Liver (tissue), 9 donors: ENCODE results near the gene GOSR2. TPM values are rescaled to one million over a fixed set of nuclear protein-coding genes. Genes with fewer than 3 reads are reported as not detected.

Experiments
- DNase-seq: peaks from one replicate; pipeline ENCODE4 v3.0.0-alpha.2; 2017; ENCODE audit warnings: low spot score
- H3K27ac ChIP-seq, 2 donors: one replicate each; pipeline ENCODE4 v1.7.0; 2013; ENCODE audit warnings: inconsistent platforms in 2 of 2, low read length in 2 of 2, control low read depth in 1 of 2, low read depth in 1 of 2, mild to moderate bottlenecking in 1 of 2
- H3K27me3 ChIP-seq, 4 donors: one replicate each; pipeline versions ENCODE4 v1.6.1 to v1.7.0; 2013; ENCODE audit warnings: low read length in 3 of 4, inconsistent platforms in 1 of 4, mild to moderate bottlenecking in 1 of 4, moderate library complexity in 1 of 4; ENCODE audit not compliant: control insufficient read depth in 4 of 4, insufficient read depth in 4 of 4
- H3K36me3 ChIP-seq, 4 donors: one replicate each; pipeline versions ENCODE4 v1.6.1 to v1.7.0; 2013; ENCODE audit warnings: low read length in 3 of 4, mild to moderate bottlenecking in 3 of 4, low read depth in 1 of 4, moderate library complexity in 1 of 4; ENCODE audit not compliant: control insufficient read depth in 4 of 4, insufficient read depth in 3 of 4
- H3K4me1 ChIP-seq, 4 donors: one replicate each; pipeline versions ENCODE4 v1.6.1 to v1.7.0; 2013; ENCODE audit warnings: low read length in 3 of 4, mild to moderate bottlenecking in 3 of 4, moderate library complexity in 1 of 4; ENCODE audit not compliant: control insufficient read depth in 4 of 4, insufficient read depth in 4 of 4
- H3K4me3 ChIP-seq, 3 donors: one replicate each; pipeline versions ENCODE4 v1.6.1 to v1.7.0; 2013; ENCODE audit warnings: low read length in 3 of 3, control low read depth in 1 of 3, low read depth in 1 of 3, mild to moderate bottlenecking in 1 of 3
- H3K9ac ChIP-seq, 2 donors: one replicate each; pipeline ENCODE4 v1.7.0; 2013; ENCODE audit warnings: low read length in 2 of 2, mild to moderate bottlenecking in 2 of 2, moderate library complexity in 2 of 2, control low read depth in 1 of 2, low read depth in 1 of 2
- H3K9me3 ChIP-seq, 4 donors: one replicate each; pipeline versions ENCODE4 v1.6.1 to v1.7.0; 2013; ENCODE audit warnings: low read length in 3 of 4; ENCODE audit not compliant: control insufficient read depth in 4 of 4
- ATF3 ChIP-seq: IDR thresholded peaks from 2 replicates; pipeline ENCODE4 v1.6.1; 2016; ENCODE audit warnings: antibody characterized with exemption
- CTCF ChIP-seq: fragments of 150-350 bp; IDR thresholded peaks from 2 replicates; pipeline ENCODE4 v1.5.1; 2017; ENCODE audit warnings: improper control_type of control experiment, low read depth, low read length; ENCODE audit not compliant: missing input control
- EGR1 ChIP-seq, 2 donors: IDR thresholded peaks; 2 replicates each; pipeline ENCODE4 v1.6.1; 2016 to 2018; ENCODE audit warnings: antibody characterized with exemption in 2 of 2, low read depth in 2 of 2
- FOXA1 ChIP-seq: IDR thresholded peaks from 2 replicates; pipeline ENCODE4 v1.6.1; 2016; ENCODE audit warnings: antibody characterized with exemption
- FOXA2 ChIP-seq: IDR thresholded peaks from 2 replicates; pipeline ENCODE4 v1.6.1; 2016; ENCODE audit warnings: antibody characterized with exemption
- GABPA ChIP-seq, 2 donors: IDR thresholded peaks in 1 of 2; conservative IDR thresholded peaks in 1 of 2; 2 replicates each; pipeline ENCODE4 v1.6.1; 2016; ENCODE audit warnings: antibody characterized with exemption in 2 of 2, mild to moderate bottlenecking in 1 of 2, moderate library complexity in 1 of 2
- HNF4A ChIP-seq, 2 donors: conservative IDR thresholded peaks; 2 replicates each; pipeline ENCODE4 v1.6.1; 2016; ENCODE audit warnings: antibody characterized with exemption in 2 of 2, mild to moderate bottlenecking in 2 of 2
- HNF4G ChIP-seq: IDR thresholded peaks from 2 replicates; pipeline ENCODE4 v1.6.1; 2016; ENCODE audit warnings: antibody characterized with exemption
- JUND ChIP-seq, 2 donors: IDR thresholded peaks; 2 replicates each; pipeline ENCODE4 v1.6.1; 2016; ENCODE audit warnings: antibody characterized with exemption in 2 of 2
- MAX ChIP-seq: IDR thresholded peaks from 2 replicates; pipeline ENCODE4 v1.6.1; 2016; ENCODE audit warnings: antibody characterized with exemption
- NR2F2 ChIP-seq: IDR thresholded peaks from 2 replicates; pipeline ENCODE4 v1.6.1; 2016; ENCODE audit warnings: antibody characterized with exemption
- RAD21 ChIP-seq, 2 donors: IDR thresholded peaks; 2 replicates each; pipeline ENCODE4 v1.6.1; 2016; ENCODE audit warnings: antibody characterized with exemption in 2 of 2, mild to moderate bottlenecking in 2 of 2
- REST ChIP-seq: IDR thresholded peaks from 2 replicates; pipeline ENCODE4 v1.6.1; 2016; ENCODE audit warnings: antibody characterized with exemption, mild to moderate bottlenecking
- RXRA ChIP-seq, 2 donors: IDR thresholded peaks; 2 replicates each; pipeline ENCODE4 v1.6.1; 2017 to 2018; ENCODE audit warnings: antibody characterized with exemption in 2 of 2, mild to moderate bottlenecking in 1 of 2
- SP1 ChIP-seq: IDR thresholded peaks from 2 replicates; pipeline ENCODE4 v1.6.1; 2018; ENCODE audit warnings: antibody characterized with exemption, mild to moderate bottlenecking
- TAF1 ChIP-seq: conservative IDR thresholded peaks from 2 replicates; pipeline ENCODE4 v1.6.1; 2016; ENCODE audit warnings: antibody characterized with exemption, mild to moderate bottlenecking
- YY1 ChIP-seq: IDR thresholded peaks from 2 replicates; pipeline ENCODE4 v1.6.1; 2016; ENCODE audit warnings: antibody characterized with exemption, mild to moderate bottlenecking
- ZBTB33 ChIP-seq: IDR thresholded peaks from 2 replicates; pipeline ENCODE4 v1.6.1; 2016; ENCODE audit warnings: antibody characterized with exemption
- WGBS: extraction: QIAGEN DNeasy Blood & Tissue Kit; methylation state at CpG from one replicate; pipeline ENCODE4 v1.1.7; 2013; 5-methylcytosine and 5-hydroxymethylcytosine counted together
- polyA plus RNA-seq, 2 donors: library from polyadenylated mRNA; stranded (reverse) in 1 of 2; unstranded in 1 of 2; fragments of 200-250 nt in 1 of 2; fragments of >200 nt in 1 of 2; fragmentation: Nextera tagmentation in 1 of 2; extraction: Ambion mirVana in 1 of 2; gene quantifications; one replicate each; pipeline versions ENCODE4 v1.2.1 to v1.2.3, GENCODE V29; 2013 to 2015
- total RNA-seq, 2 donors: library from RNA; depleted of rRNA; stranded (reverse); fragments of >200 nt; gene quantifications; one replicate each; pipeline ENCODE4 v1.2.3, GENCODE V29; 2014
- donor health status: healthy.
- donor health status: healthy.
- donor health status: healthy.
- donor health status: healthy.
- donor health status: healthy.

GOSR2 gene
- total and polyA plus RNA-seq, 4 donors: 19.9 to 43.8 (median 21.0) TPM

GRCh38 chr17:46958041-46958591 lies 35.2 kb downstream of the GOSR2 start:
- Histone ChIP-seq H3K27me3 (no peaks in the 10 kb centered on the region), H3K9ac (no peak overlapping the region), H3K9me3 (peaks cover 0 to 2% (median 0%) of the 10 kb centered on the region in 4 donors), H3K4me3 (no peak overlapping the region), H3K36me3 (no peaks in the 10 kb centered on the region), H3K4me1 (no peaks in the 10 kb centered on the region), H3K27ac (no peak overlapping the region)
- WGBS: 76% methylated on average over 8 of the region's 8 CpGs
- TF ChIP-seq TAF1: no peak
- no peak for TF ChIP-seq HNF4G
- no peak for TF ChIP-seq MAX
- TF ChIP-seq FOXA1: no peak
- TF ChIP-seq RAD21 (IDR thresholded peaks at IDR 0.05): no peak
- no peak for TF ChIP-seq ATF3
- TF ChIP-seq RXRA (IDR thresholded peaks at IDR 0.05): no peak
- TF ChIP-seq HNF4A (conservative IDR thresholded peaks at IDR 0.05): no peak
- TF ChIP-seq CTCF: no peak
- TF ChIP-seq YY1: no peak
- DNase-seq: no peak

GRCh38 chr17:46960152-46960551 lies 37.2 kb downstream of the GOSR2 start:
- Histone ChIP-seq H3K4me3 (no peak overlapping the region), H3K4me1 (no peaks in the 10 kb centered on the region), H3K27ac (no peak overlapping the region), H3K36me3 (no peaks in the 10 kb centered on the region), H3K9me3 (peaks cover 0 to 2% (median 0%) of the 10 kb centered on the region in 4 donors), H3K9ac (no peak overlapping the region), H3K27me3 (no peaks in the 10 kb centered on the region)
- 46% methylated on average over 2 of the region's 2 CpGs for WGBS
- no peak for DNase-seq
- TF ChIP-seq REST (no peak), RXRA (IDR thresholded peaks at IDR 0.05) (no peak), HNF4A (conservative IDR thresholded peaks at IDR 0.05) (no peak), GABPA (IDR thresholded peaks at IDR 0.05 in 1 of 2, conservative IDR thresholded peaks at IDR 0.05 in 1 of 2) (no peak), NR2F2 (no peak), MAX (no peak), YY1 (no peak), FOXA1 (no peak), SP1 (no peak), ZBTB33 (no peak), FOXA2 (no peak), JUND (IDR thresholded peaks at IDR 0.05) (no peak), ATF3 (no peak), CTCF (no peak), HNF4G (no peak), EGR1 (IDR thresholded peaks at IDR 0.05; ENCODE audit: low read depth in 2 of 2) (no peak), TAF1 (no peak), RAD21 (IDR thresholded peaks at IDR 0.05) (no peak)
